HepG2 (cell line): ENCODE results near the gene KMT2E. TPM values are rescaled to one million over a fixed set of nuclear protein-coding genes. Genes with fewer than 3 reads are reported as not detected.

Source experiments
- CEBPB ChIP-seq: IDR thresholded peaks from 2 replicates; pipeline ENCODE4 v1.6.1; 2011; ENCODE audit warnings: low read depth, low read length, improper control_type of control experiment, borderline replicate concordance
- GATAD1 ChIP-seq: IDR thresholded peaks from 2 replicates; pipeline ENCODE4 v1.6.1; 2016; ENCODE audit warnings: missing genetic modification reagents, missing compliant biosample characterization
- HMG20A ChIP-seq: IDR thresholded peaks from 2 replicates; pipeline ENCODE4 v1.6.1; 2016; ENCODE audit warnings: borderline replicate concordance
- MTA1 ChIP-seq: sonication (generic); formaldehyde crosslinking; IDR thresholded peaks from 2 replicates; pipeline ENCODE4 v1.4.0; 2020; ENCODE audit warnings: missing genetic modification reagents, mild to moderate bottlenecking, borderline replicate concordance
- NFATC3 ChIP-seq: sonication (generic); formaldehyde crosslinking; IDR thresholded peaks from 2 replicates; pipeline ENCODE4 v1.5.1; 2020; ENCODE audit warnings: mild to moderate bottlenecking, missing genetic modification reagents
- NFKBIZ ChIP-seq: IDR thresholded peaks from 2 replicates; pipeline ENCODE4 v1.6.1; 2018; ENCODE audit warnings: missing genetic modification reagents, missing compliant biosample characterization
- PRMT3 ChIP-seq: sonication (generic); formaldehyde crosslinking; IDR thresholded peaks from 2 replicates; pipeline ENCODE4 v1.8.1; 2022; ENCODE audit warnings: low read depth, mild to moderate bottlenecking, moderate library complexity, missing genetic modification reagents, borderline replicate concordance
- RXRB ChIP-seq: IDR thresholded peaks from 2 replicates; pipeline ENCODE4 v1.6.1; 2016; ENCODE audit warnings: borderline replicate concordance, missing genetic modification reagents, missing compliant biosample characterization
- TMF1 ChIP-seq: sonication (generic); formaldehyde crosslinking; IDR thresholded peaks from 2 replicates; pipeline ENCODE4 v1.8.1; 2022; ENCODE audit warnings: low read depth, missing genetic modification reagents
- ZNF17 ChIP-seq: sonication (generic); formaldehyde crosslinking; IDR thresholded peaks from 2 replicates; pipeline ENCODE4 v1.5.0; 2020; ENCODE audit warnings: mild to moderate bottlenecking, missing genetic modification reagents
- ZNF18 ChIP-seq: sonication (generic); formaldehyde crosslinking; IDR thresholded peaks from 2 replicates; pipeline ENCODE4 v1.8.0; 2022; ENCODE audit warnings: mild to moderate bottlenecking, missing genetic modification reagents; ENCODE audit not compliant: insufficient replicate concordance
- ZNF207 ChIP-seq: fragments of 450-650 bp; IDR thresholded peaks from 2 replicates; pipeline ENCODE4 v1.6.1; 2016; ENCODE audit warnings: antibody characterized with exemption, borderline replicate concordance
- ZNF362 ChIP-seq: sonication (generic); formaldehyde crosslinking; IDR thresholded peaks from 2 replicates; pipeline ENCODE4 v1.4.0; 2020; ENCODE audit warnings: missing genetic modification reagents, mild to moderate bottlenecking, borderline replicate concordance
- ZNF589 ChIP-seq: sonication (generic); formaldehyde crosslinking; conservative IDR thresholded peaks from 2 replicates; pipeline ENCODE4 v1.8.0; 2022; ENCODE audit warnings: mild to moderate bottlenecking, moderate library complexity, missing genetic modification reagents
- polyA plus RNA-seq, 8 experiments: library from polyadenylated mRNA; depleted of rRNA in 3 of 8; stranded (reverse) in 7 of 8; unstranded in 1 of 8; fragments of >200 nt; fragmentation: Illumina TruSeq in 4 of 8; extraction: Trizol in 4 of 8; gene quantifications; 2 replicates each; pipeline versions ENCODE4 v1.2.1 to v1.2.3, GENCODE V29; 2011 to 2016; ENCODE audit warnings: low read depth in 4 of 8, missing spikeins in 1 of 8, mixed read lengths in 1 of 8; ENCODE audit not compliant: insufficient read depth in 1 of 8
- total RNA-seq, 5 experiments: library from RNA; depleted of rRNA; stranded (reverse); fragments of >200 nt; fragmentation: Illumina TruSeq; extraction: Trizol; gene quantifications; 2 replicates each; pipeline ENCODE4 v1.2.3, GENCODE V29; 2016; ENCODE audit warnings: low read depth in 1 of 5
- TF ChIP-seq, protein P1 (sequence below): sonication (generic); formaldehyde crosslinking; IDR thresholded peaks from 2 replicates; pipeline ENCODE4 v1.4.0; 2020; ENCODE audit warnings: mild to moderate bottlenecking, missing genetic modification reagents
- TF ChIP-seq, protein P2 (sequence below): sonication (generic); formaldehyde crosslinking; IDR thresholded peaks from 2 replicates; pipeline ENCODE4 v1.5.1; 2020; ENCODE audit warnings: mild to moderate bottlenecking, missing genetic modification reagents, moderate library complexity
- TF ChIP-seq, protein P3 (sequence below): sonication (generic); formaldehyde crosslinking; IDR thresholded peaks from 2 replicates; pipeline ENCODE4 v1.8.0; 2022; ENCODE audit warnings: missing genetic modification reagents, mild to moderate bottlenecking, moderate library complexity, borderline replicate concordance

KMT2E gene
- total and polyA plus RNA-seq, 2 of the 13 experiments (the other 11 are each of a cell fraction or from before 2014, with no cell fraction given): 6.3 to 24.4 TPM

DNA sequence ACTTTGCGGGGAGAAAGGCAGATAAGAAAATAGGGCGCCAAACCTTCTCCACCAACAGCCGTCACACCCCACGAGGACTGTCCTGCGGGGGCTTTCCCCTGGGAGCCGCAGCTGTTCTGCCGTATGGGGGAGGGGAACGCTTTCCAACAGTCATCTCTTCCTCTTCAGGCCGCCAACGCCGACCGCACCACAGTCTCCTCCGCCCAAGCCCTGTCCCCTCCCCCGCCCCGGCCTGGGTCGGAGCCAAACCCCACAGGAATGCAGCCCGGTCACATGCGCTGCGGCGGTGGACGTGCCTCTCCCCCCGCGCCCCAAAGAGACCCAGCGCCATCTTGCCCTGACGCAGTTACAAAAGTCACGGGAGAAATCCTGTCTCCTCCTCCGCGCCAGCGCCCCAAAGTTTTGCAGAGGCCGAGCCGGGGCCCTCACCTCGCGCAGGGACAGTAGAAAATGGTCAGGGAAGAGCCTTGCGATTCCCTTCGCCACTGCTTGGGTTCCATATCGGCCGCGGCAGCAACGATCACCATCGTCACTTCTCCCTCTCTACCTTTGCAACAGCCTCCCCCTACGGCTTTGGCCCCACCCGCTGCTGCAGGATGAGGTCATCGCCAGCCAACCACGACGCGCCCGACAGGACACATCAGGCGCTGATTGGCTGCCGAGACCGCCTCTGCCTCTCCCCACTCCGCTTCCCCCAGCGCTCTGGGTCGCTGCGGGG, 1.3 kb upstream of the KMT2E start (continued):
- TF ChIP-seq ZNF362 (peak; percentile 70; the same call in 1 of the 2 replicates), PRMT3 (peak; percentile 95), NFKBIZ (peak; percentile 89), TMF1 (CRISPR knock-in tag) (no peak), ZNF207 (no peak), RXRB (CRISPR knock-in tag) (no peak; the same call in 1 of the 2 replicates), ZNF17 (CRISPR knock-in tag) (no peak), ZNF589 (peak; percentile 93), CEBPB (peak; percentile 50), GATAD1 (CRISPR knock-in tag) (peak; percentile 82), ZNF18 (CRISPR knock-in tag) (peak; percentile 93), HMG20A (CRISPR knock-in tag) (peak; percentile 43; the same call in 1 of the 2 replicates), MTA1 (CRISPR knock-in tag) (peak; percentile 76; the same call in 1 of the 2 replicates), NFATC3 (CRISPR knock-in tag) (no peak)
- TF ChIP-seq, protein P1, sequence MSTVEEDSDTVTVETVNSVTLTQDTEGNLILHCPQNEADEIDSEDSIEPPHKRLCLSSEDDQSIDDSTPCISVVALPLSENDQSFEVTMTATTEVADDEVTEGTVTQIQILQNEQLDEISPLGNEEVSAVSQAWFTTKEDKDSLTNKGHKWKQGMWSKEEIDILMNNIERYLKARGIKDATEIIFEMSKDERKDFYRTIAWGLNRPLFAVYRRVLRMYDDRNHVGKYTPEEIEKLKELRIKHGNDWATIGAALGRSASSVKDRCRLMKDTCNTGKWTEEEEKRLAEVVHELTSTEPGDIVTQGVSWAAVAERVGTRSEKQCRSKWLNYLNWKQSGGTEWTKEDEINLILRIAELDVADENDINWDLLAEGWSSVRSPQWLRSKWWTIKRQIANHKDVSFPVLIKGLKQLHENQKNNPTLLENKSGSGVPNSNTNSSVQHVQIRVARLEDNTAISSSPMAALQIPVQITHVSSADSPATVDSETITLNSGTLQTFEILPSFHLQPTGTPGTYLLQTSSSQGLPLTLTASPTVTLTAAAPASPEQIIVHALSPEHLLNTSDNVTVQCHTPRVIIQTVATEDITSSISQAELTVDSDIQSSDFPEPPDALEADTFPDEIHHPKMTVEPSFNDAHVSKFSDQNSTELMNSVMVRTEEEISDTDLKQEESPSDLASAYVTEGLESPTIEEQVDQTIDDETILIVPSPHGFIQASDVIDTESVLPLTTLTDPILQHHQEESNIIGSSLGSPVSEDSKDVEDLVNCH (CRISPR knock-in tag): no peak; the same call in 1 of the 2 replicates
- TF ChIP-seq, protein P2, sequence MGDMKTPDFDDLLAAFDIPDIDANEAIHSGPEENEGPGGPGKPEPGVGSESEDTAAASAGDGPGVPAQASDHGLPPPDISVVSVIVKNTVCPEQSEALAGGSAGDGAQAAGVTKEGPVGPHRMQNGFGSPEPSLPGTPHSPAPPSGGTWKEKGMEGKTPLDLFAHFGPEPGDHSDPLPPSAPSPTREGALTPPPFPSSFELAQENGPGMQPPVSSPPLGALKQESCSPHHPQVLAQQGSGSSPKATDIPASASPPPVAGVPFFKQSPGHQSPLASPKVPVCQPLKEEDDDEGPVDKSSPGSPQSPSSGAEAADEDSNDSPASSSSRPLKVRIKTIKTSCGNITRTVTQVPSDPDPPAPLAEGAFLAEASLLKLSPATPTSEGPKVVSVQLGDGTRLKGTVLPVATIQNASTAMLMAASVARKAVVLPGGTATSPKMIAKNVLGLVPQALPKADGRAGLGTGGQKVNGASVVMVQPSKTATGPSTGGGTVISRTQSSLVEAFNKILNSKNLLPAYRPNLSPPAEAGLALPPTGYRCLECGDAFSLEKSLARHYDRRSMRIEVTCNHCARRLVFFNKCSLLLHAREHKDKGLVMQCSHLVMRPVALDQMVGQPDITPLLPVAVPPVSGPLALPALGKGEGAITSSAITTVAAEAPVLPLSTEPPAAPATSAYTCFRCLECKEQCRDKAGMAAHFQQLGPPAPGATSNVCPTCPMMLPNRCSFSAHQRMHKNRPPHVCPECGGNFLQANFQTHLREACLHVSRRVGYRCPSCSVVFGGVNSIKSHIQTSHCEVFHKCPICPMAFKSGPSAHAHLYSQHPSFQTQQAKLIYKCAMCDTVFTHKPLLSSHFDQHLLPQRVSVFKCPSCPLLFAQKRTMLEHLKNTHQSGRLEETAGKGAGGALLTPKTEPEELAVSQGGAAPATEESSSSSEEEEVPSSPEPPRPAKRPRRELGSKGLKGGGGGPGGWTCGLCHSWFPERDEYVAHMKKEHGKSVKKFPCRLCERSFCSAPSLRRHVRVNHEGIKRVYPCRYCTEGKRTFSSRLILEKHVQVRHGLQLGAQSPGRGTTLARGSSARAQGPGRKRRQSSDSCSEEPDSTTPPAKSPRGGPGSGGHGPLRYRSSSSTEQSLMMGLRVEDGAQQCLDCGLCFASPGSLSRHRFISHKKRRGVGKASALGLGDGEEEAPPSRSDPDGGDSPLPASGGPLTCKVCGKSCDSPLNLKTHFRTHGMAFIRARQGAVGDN: peak; percentile 90
- TF ChIP-seq, protein P3, sequence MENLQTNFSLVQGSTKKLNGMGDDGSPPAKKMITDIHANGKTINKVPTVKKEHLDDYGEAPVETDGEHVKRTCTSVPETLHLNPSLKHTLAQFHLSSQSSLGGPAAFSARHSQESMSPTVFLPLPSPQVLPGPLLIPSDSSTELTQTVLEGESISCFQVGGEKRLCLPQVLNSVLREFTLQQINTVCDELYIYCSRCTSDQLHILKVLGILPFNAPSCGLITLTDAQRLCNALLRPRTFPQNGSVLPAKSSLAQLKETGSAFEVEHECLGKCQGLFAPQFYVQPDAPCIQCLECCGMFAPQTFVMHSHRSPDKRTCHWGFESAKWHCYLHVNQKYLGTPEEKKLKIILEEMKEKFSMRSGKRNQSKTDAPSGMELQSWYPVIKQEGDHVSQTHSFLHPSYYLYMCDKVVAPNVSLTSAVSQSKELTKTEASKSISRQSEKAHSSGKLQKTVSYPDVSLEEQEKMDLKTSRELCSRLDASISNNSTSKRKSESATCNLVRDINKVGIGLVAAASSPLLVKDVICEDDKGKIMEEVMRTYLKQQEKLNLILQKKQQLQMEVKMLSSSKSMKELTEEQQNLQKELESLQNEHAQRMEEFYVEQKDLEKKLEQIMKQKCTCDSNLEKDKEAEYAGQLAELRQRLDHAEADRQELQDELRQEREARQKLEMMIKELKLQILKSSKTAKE (CRISPR knock-in tag): peak; percentile 82
